Endometrial microvascular endothelial cells (primary cell): Measurements from ENCODE around the gene RASA1. TPM values are rescaled to one million over a fixed set of nuclear protein-coding genes. Genes with fewer than 3 reads are reported as not detected.

Experiments used
- in situ Hi-C: cut with HindIII; loops from 2 replicates; pipeline ENCODE4 v1.10.0; 2017; ENCODE audit warnings: low sequenced_read_pairs, low pct_unique_long_range_greater_than_20kb; ENCODE audit errors: inconsistent ontology term
- total RNA-seq: library from RNA; depleted of rRNA; stranded (reverse); fragments of >200 nt; gene quantifications from one replicate; pipeline ENCODE4 v1.2.3, GENCODE V29; 2015; ENCODE audit errors: inconsistent ontology term

The RASA1 gene
- total RNA-seq, 1 donor from 2014 or later, result 43.6 TPM

DNA sequence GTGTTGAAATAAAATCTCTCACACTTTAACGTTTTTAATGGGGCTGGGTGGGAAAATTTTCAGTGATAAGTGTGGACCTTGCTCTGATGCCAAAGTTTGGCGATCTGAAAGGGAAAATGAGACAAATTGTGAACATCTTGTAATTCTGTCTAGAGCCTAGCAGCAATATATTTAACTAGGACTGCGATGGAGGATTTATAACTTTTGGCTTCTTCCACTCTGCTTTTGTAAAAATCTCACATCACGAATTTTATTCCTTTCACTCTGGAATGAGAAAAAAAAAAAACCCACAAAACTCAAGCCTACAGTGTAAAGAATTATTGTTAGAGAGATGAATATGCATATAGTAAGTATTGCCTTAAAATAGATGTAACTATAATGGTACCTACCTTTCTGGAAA is 125.1 kb downstream of the RASA1 start:
- in situ Hi-C loops, result no loop called here

DNA sequence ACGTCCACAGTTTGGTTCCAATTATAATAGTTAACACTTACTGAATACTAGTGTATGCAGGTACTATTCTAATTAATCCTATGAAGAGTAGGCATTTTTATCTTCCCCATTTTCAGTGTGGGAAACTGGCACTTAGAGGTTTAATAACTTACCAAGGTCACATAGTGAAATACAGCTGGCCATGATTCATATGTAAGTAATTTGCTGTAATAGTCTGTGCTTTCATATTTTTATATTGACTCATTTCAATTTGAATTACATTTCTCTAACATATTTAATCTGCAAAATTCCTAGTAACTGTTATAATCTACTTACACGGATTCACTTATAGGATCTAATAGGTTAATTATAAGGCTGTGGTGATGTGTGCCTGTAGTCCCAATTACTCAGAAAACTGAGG is 125.6 kb downstream of the RASA1 start:
- in situ Hi-C loops, result no loop called here

DNA sequence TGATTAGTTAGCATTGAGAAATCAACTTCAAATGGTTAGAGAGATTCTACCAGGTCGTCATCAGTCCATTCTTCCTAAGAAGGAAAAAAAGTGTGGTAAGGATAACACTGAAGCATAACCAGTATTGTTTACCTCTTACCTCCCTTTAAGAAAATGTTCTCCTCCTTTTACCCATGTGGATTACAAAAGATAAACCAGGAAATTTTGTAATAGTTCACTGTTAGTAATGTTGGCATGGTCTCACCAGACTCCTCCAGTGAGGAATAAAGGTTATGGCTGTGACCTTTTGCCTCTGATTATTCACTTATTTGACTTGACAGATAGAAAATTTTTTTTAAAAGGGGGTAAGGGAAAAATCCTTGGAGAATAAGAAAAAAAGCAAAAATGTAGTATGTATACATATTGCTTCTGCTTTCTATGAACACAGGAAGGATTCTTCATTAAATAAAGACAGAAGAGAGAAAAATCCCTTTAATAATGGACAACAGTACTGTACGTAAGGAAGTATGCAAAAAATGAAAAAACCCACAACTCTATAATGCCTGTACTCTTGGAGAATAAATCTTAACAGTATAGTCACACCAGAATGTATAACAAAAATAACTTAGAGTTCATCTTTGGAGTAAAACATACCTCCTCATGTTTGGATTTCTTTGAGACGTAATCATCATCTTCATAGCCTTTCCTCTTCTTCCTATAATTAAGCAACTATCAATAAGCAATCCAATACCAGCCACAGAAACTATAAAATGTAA is 126.9 kb downstream of the RASA1 start:
- in situ Hi-C loops, result no loop called here

DNA sequence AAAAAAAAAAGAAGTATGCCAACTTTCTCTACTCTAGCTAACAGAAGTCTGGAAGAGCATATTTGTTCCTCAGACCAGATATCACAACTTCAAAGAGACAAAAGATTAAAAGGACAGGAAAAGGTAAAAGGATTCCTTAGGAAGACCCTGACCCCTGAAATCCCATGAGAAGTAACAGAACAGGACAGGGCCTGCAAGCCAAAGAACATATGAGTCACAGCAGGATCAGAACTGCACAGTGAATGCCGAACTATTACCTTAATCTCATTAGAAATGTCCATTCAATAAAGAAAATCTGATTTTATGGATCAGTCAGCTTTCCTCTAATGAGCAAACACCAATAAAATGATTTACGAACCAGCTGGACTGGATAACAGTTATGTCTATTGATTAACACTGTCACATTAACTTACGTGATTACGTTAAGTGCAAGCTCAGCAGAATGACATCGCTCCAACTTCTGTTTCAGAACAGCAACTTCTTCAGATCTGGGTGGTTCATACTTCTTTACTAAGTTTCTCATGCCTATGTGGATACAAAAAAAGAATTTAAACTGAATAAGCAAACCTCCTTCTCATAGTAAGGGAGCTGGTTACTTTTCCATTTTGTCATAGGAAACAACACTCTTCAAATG is 131.4 kb downstream of the RASA1 start:
- in situ Hi-C loops, result no loop called here

GRCh38 chr5:87399720-87400119 is 132.0 kb downstream of the RASA1 start:
- in situ Hi-C loops, result no loop called here

- in situ Hi-C loops, result no loop called here
These were observed 132.7 kb downstream of the RASA1 start for GRCh38 chr5:87400305-87400899.

GRCh38 chr5:87401626-87402025 is 133.9 kb downstream of the RASA1 start:
- in situ Hi-C loops, result no loop called here

GRCh38 chr5:87403409-87403808 is 135.7 kb downstream of the RASA1 start:
- in situ Hi-C loops, result no loop called here

GRCh38 chr5:87403899-87404298 is 136.2 kb downstream of the RASA1 start:
- in situ Hi-C loops, result no loop called here

GRCh38 chr5:87404359-87404758 is 136.7 kb downstream of the RASA1 start:
- in situ Hi-C loops, result no loop called here

GRCh38 chr5:87405472-87406155 is 137.9 kb downstream of the RASA1 start:
- in situ Hi-C loops, result no loop called here

DNA sequence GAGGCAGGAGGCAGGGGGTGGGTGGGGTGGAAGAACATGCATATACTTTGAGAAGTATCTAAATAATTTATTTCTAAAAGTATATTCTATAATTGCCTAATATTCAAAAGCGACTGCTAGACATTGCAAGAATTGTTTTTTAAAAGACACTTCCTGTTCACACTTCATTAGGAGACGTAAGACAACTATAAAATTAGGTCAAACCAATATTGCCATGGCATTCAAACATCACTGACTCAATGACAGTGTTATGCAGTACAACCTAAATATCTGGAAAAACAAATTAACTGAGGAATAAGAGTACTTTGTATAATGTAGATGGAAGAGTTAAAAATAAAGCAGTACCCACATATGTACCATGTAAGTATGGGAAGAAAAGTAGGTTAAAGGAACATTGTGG is 140.5 kb downstream of the RASA1 start:
- in situ Hi-C loops, result no loop called here

DNA sequence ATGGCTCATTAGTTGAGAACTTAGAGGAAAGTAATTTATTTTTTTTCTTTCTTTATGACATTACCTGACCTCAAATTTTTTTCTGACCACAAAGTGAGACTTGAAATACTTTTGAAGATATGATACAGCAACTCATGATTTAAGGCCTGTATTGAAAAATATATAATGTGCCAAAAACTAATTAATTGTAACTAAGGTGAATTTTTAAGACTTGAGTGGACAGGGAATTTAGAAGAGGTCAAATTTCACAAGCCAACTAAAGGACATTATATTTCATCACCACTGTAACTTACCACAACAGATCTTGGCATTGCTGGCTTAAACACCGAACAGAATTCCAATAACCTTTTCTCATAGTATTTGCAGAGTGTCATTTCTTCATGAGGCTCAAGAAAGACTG is 143.2 kb downstream of the RASA1 start:
- in situ Hi-C loops, result no loop called here

- in situ Hi-C loops, result no loop called here
These were observed 143.9 kb downstream of the RASA1 start for GRCh38 chr5:87411586-87411972.

DNA sequence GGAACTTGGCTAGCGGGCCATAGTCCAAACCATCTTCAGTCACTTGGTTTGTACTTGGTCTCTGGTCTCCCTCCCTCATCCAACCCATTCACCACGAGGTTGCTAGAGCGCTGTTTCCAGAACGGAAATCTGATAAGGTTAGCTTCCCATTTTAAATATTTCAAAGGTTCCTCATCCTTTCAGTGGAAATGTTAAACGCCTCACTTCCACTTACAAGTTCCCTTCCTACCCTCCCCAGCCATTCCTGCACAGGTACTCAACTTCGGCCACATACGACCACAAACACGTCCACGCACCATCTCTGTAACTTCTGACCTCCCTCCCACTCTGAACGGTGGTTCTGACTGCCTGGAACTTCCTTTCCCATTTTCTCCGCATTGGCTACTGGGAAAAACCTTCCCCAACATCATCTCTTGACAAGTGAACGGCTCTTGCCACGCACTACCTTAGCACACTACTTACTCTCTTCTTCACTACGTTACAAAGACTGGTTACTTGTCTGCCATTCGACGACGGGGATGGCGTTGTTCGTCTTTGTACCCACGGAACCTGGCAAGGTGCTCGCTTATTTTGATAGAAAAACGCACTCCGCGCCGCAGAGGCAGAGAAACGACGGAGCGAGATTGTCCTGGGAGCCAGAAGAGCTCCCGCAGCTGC is 144.4 kb downstream of the RASA1 start:
- in situ Hi-C loops, result no loop called here

- in situ Hi-C loops, result no loop called here
These were observed 145.1 kb downstream of the RASA1 start, which contains the start of gene CCNH for GRCh38 chr5:87412630-87413342. CCNH (minus strand) TSS chr5:87412930; CDS start chr5:87412794, 136 bp downstream.

DNA sequence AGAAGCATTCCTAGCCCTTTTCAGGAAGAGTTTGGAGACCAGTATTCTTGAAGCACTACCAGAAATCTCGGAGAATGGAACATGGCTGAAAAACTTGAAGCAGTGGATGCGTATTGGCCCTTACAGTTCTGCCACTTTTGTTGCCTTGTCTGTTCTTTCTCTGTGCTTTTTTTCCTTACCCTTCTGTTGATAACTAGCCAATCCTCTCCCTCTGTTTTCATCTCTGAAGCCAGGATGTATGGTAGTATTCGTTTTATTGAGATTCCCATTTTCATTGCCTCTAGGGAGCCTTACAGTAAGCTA is 145.6 kb downstream of the RASA1 start:
- in situ Hi-C loops, result no loop called here

GRCh38 chr5:87418506-87418905 is 150.8 kb downstream of the RASA1 start:
- in situ Hi-C loops, result no loop called here

DNA sequence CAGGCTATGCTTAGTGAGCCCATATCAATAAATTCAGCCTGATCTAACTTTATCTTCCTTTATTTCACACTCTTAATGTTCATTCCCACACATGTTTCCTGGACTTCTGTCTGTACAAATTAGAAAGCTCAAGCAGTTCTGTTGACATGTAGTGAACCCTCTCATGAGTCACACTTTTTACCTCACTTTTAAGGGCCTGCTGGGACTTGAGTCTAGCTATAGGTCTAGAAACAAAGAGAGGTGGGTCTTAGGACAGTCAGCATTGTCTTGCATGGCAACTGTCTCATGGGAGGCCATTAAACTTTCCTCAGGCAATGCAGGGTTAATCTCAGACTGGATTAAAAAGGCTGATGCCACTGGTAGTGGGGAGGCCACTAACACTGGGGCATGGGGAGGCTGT is 153.6 kb downstream of the RASA1 start:
- in situ Hi-C loops, result no loop called here
